HepG2 (cell line): ENCODE results near the gene ZBTB45. TPM values are rescaled to one million over a fixed set of nuclear protein-coding genes. Genes with fewer than 3 reads are reported as not detected.

Experiments used
- ELF3 ChIP-seq: IDR thresholded peaks from 2 replicates; pipeline ENCODE4 v1.6.1; 2016; ENCODE audit warnings: missing genetic modification reagents, missing compliant biosample characterization
- HNF4G ChIP-seq, 2 experiments: sonication (generic) in 1 of 2; formaldehyde crosslinking in 1 of 2; IDR thresholded peaks; 2 replicates each; pipeline versions ENCODE4 v1.4.0 to v1.6.1; 2011 to 2020; ENCODE audit warnings: borderline replicate concordance in 2 of 2, low read depth in 2 of 2, mild to moderate bottlenecking in 2 of 2, low read length in 1 of 2, missing genetic modification reagents in 1 of 2, moderate library complexity in 1 of 2
- KDM3A ChIP-seq: IDR thresholded peaks from 2 replicates; pipeline ENCODE4 v1.6.1; 2018; ENCODE audit warnings: low read depth, missing compliant biosample characterization
- LCORL ChIP-seq, 2 experiments: fragments of 450-650 bp in 1 of 2; sonication (generic) in 1 of 2; formaldehyde crosslinking in 1 of 2; IDR thresholded peaks; 2 replicates each; pipeline versions ENCODE4 v1.5.0 to v1.6.1; 2017 to 2020; ENCODE audit warnings: antibody characterized with exemption in 1 of 2, missing genetic modification reagents in 1 of 2
- PLRG1 ChIP-seq: fragments of 450-650 bp; conservative IDR thresholded peaks from 2 replicates; pipeline ENCODE4 v1.6.1; 2016
- RFX3 ChIP-seq: IDR thresholded peaks from 2 replicates; pipeline ENCODE4 v1.6.1; 2016; ENCODE audit warnings: missing biosample characterization, missing genetic modification reagents
- RORA ChIP-seq: sonication (generic); formaldehyde crosslinking; IDR thresholded peaks from 2 replicates; pipeline ENCODE4 v1.5.0; 2020; ENCODE audit warnings: mild to moderate bottlenecking, missing genetic modification reagents, moderate library complexity
- TCF12 ChIP-seq, 2 experiments: fragments of 450-650 bp in 1 of 2; sonication (generic) in 1 of 2; formaldehyde crosslinking in 1 of 2; IDR thresholded peaks; 2 replicates each; pipeline versions ENCODE4 v1.6.1 to v1.8.0; 2017 to 2022; ENCODE audit warnings: antibody characterized with exemption in 1 of 2, mild to moderate bottlenecking in 1 of 2, missing genetic modification reagents in 1 of 2, moderate library complexity in 1 of 2
- TEAD2 ChIP-seq: sonication (generic); formaldehyde crosslinking; IDR thresholded peaks from 2 replicates; pipeline ENCODE4 v1.9.0; 2021; ENCODE audit warnings: missing genetic modification reagents
- TERF1 ChIP-seq: sonication (generic); formaldehyde crosslinking; IDR thresholded peaks from 2 replicates; pipeline ENCODE4 v1.8.0; 2022; ENCODE audit warnings: mild to moderate bottlenecking, missing genetic modification reagents, moderate library complexity
- WIZ ChIP-seq: sonication (generic); formaldehyde crosslinking; IDR thresholded peaks from 2 replicates; pipeline ENCODE4 v1.5.1; 2020; ENCODE audit warnings: mild to moderate bottlenecking, missing genetic modification reagents
- XRCC5 ChIP-seq: fragments of 200-400 bp; formaldehyde crosslinking; optimal IDR thresholded peaks from 2 replicates; pipeline ENCODE3; 2017; ENCODE audit warnings: mild to moderate bottlenecking, low read length
- ZBTB25 ChIP-seq: IDR thresholded peaks from 2 replicates; pipeline ENCODE4 v1.6.1; 2018; ENCODE audit warnings: missing genetic modification reagents
- ZBTB3 ChIP-seq: sonication (generic); formaldehyde crosslinking; IDR thresholded peaks from 2 replicates; pipeline ENCODE4 v1.4.0; 2020; ENCODE audit warnings: low read depth, mild to moderate bottlenecking, moderate library complexity, missing genetic modification reagents, borderline replicate concordance
- ZEB1 ChIP-seq: IDR thresholded peaks from 2 replicates; pipeline ENCODE4 v1.6.1; 2012; ENCODE audit warnings: mild to moderate bottlenecking, low read depth, inconsistent platforms; ENCODE audit not compliant: insufficient replicate concordance
- ZFP41 ChIP-seq: sonication (generic); formaldehyde crosslinking; IDR thresholded peaks from 2 replicates; pipeline ENCODE4 v1.4.0; 2020; ENCODE audit warnings: mild to moderate bottlenecking, missing genetic modification reagents, borderline replicate concordance
- ZNF333 ChIP-seq: sonication (generic); formaldehyde crosslinking; IDR thresholded peaks from 2 replicates; pipeline ENCODE4 v1.4.0; 2020; ENCODE audit warnings: mild to moderate bottlenecking, missing genetic modification reagents, borderline replicate concordance
- ZNF503 ChIP-seq: sonication (generic); formaldehyde crosslinking; IDR thresholded peaks from 2 replicates; pipeline ENCODE4 v1.4.0; 2020; ENCODE audit warnings: missing genetic modification reagents
- ZNF530 ChIP-seq: sonication (generic); formaldehyde crosslinking; IDR thresholded peaks from 2 replicates; pipeline ENCODE4 v1.5.0; 2020; ENCODE audit warnings: low read depth, mild to moderate bottlenecking, missing genetic modification reagents
- ZNF746 ChIP-seq: sonication (generic); formaldehyde crosslinking; IDR thresholded peaks from 2 replicates; pipeline ENCODE4 v1.8.0; 2022; ENCODE audit warnings: mild to moderate bottlenecking, missing genetic modification reagents
- ZNF800 ChIP-seq: sonication (generic); formaldehyde crosslinking; IDR thresholded peaks from 2 replicates; pipeline ENCODE4 v1.4.0; 2020; ENCODE audit warnings: missing genetic modification reagents
- polyA plus RNA-seq, 8 experiments: library from polyadenylated mRNA; depleted of rRNA in 3 of 8; stranded (reverse) in 7 of 8; unstranded in 1 of 8; fragments of >200 nt; fragmentation: Illumina TruSeq in 4 of 8; extraction: Trizol in 4 of 8; gene quantifications; 2 replicates each; pipeline versions ENCODE4 v1.2.1 to v1.2.3, GENCODE V29; 2011 to 2016; ENCODE audit warnings: low read depth in 4 of 8, missing spikeins in 1 of 8, mixed read lengths in 1 of 8; ENCODE audit not compliant: insufficient read depth in 1 of 8
- total RNA-seq, 5 experiments: library from RNA; depleted of rRNA; stranded (reverse); fragments of >200 nt; fragmentation: Illumina TruSeq; extraction: Trizol; gene quantifications; 2 replicates each; pipeline ENCODE4 v1.2.3, GENCODE V29; 2016; ENCODE audit warnings: low read depth in 1 of 5

ZBTB45 gene
- total and polyA plus RNA-seq, 2 of the 13 experiments (the other 11 are each of a cell fraction or from before 2014, with no cell fraction given), result 3.0 to 3.7 TPM

GRCh38 chr19:58511353-58512208 is 8.0 kb downstream of the ZBTB45 start, which contains the start of gene SLC27A5 (continued):
- TF ChIP-seq ZNF800 (CRISPR knock-in tag), result no peak
- TF ChIP-seq ZFP41 (CRISPR knock-in tag), result no peak
- TF ChIP-seq ZEB1, result no peak
- TF ChIP-seq HNF4G (IDR thresholded peaks at IDR 0.05; ENCODE audit: borderline replicate concordance, low read depth, low read length), result peak; percentile 74; the same call in 1 of the 2 replicates
- peak; percentile 95 for TF ChIP-seq HNF4G (CRISPR knock-in tag; IDR thresholded peaks at IDR 0.05; ENCODE audit: borderline replicate concordance, low read depth)
- no peak for TF ChIP-seq LCORL (IDR thresholded peaks at IDR 0.05)
- peak; percentile 62 for TF ChIP-seq LCORL (CRISPR knock-in tag; IDR thresholded peaks at IDR 0.05)
- TF ChIP-seq XRCC5, result no peak
- TF ChIP-seq WIZ (CRISPR knock-in tag), result 0 out of 2 replicates have a peak, but pooled peaks have one; percentile 49
- 0 out of 2 replicates have a peak, but pooled peaks have one; percentile 66 for TF ChIP-seq ZNF746
- no peak for TF ChIP-seq PLRG1
- TF ChIP-seq TCF12 (IDR thresholded peaks at IDR 0.05), result no peak
- TF ChIP-seq TCF12 (CRISPR knock-in tag; IDR thresholded peaks at IDR 0.05), result no peak
- no peak for TF ChIP-seq ZBTB3
- TF ChIP-seq ZNF333 (CRISPR knock-in tag), result no peak
- no peak for TF ChIP-seq TERF1 (CRISPR knock-in tag)
- no peak for TF ChIP-seq ZNF530
- no peak for TF ChIP-seq TEAD2 (CRISPR knock-in tag)
- TF ChIP-seq KDM3A (CRISPR knock-in tag), result 0 out of 2 replicates have a peak, but pooled peaks have one; percentile 6
- no peak; the same call in 1 of the 2 replicates for TF ChIP-seq ELF3 (CRISPR knock-in tag)
- TF ChIP-seq RFX3 (CRISPR knock-in tag), result no peak
- TF ChIP-seq ZNF503 (CRISPR knock-in tag), result peak; percentile 57; the same call in 1 of the 2 replicates
- TF ChIP-seq RORA (CRISPR knock-in tag), result no peak
- TF ChIP-seq ZBTB25 (CRISPR knock-in tag), result no peak
